Placental pericyte (primary cell): ENCODE measurements around the gene CDKN1B. TPM values are rescaled to one million over a fixed set of nuclear protein-coding genes. Genes with fewer than 3 reads are reported as not detected.

Source experiments
- small RNA-seq: library from RNA; depleted of rRNA; stranded (forward); fragments of <200 nt; gene quantifications from one replicate; pipeline ENCODE3, GENCODE V24; 2012; ENCODE audit warnings: low replicate concordance
- total RNA-seq: library from RNA; depleted of rRNA; stranded (reverse); fragments of >200 nt; gene quantifications from 2 replicates; pipeline ENCODE4 v1.2.3, GENCODE V29; 2012

The CDKN1B gene
- total RNA-seq: 29.9 and 38.7 TPM in 2 replicates

DNA sequence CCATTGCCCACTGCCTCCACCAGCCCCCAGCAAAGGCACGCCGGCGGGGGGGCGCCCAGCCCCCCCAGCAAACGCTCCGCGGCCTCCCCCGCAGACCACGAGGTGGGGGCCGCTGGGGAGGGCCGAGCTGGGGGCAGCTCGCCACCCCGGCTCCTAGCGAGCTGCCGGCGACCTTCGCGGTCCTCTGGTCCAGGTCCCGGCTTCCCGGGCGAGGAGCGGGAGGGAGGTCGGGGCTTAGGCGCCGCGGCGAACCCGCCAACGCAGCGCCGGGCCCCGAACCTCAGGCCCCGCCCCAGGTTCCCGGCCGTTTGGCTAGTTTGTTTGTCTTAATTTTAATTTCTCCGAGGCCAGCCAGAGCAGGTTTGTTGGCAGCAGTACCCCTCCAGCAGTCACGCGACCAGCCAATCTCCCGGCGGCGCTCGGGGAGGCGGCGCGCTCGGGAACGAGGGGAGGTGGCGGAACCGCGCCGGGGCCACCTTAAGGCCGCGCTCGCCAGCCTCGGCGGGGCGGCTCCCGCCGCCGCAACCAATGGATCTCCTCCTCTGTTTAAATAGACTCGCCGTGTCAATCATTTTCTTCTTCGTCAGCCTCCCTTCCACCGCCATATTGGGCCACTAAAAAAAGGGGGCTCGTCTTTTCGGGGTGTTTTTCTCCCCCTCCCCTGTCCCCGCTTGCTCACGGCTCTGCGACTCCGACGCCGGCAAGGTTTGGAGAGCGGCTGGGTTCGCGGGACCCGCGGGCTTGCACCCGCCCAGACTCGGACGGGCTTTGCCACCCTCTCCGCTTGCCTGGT lies at the start of gene CDKN1B:
Gene CDKN1B, plus strand, starts transcription at position 576 of the 793 bp plus-strand sequence. CDS start 472 bp downstream, outside the sequence.

Small RNAs within 50 kb of the gene (small RNA-seq; reads per million reads assigned to genes)
- gene MIR613: not detected

Other genes with a start within 250 kb of the CDKN1B start
- gene DUSP16, start 154.5 kb upstream of the CDKN1B start, total RNA-seq: 8.7 and 16.4 TPM in 2 replicates
- gene CREBL2, start 105.5 kb upstream of the CDKN1B start, total RNA-seq: 19.3 and 26.5 TPM in 2 replicates
- gene GPR19, start 21.2 kb upstream of the CDKN1B start, total RNA-seq: 0.14 TPM in 1 of 2 replicates, not detected in the other
- gene APOLD1, start 68.3 kb downstream of the CDKN1B start, total RNA-seq: 3.9 and 8.4 TPM in 2 replicates
- gene DDX47, start 96.0 kb downstream of the CDKN1B start, total RNA-seq: 60.6 and 94.2 TPM in 2 replicates
- gene GPRC5A, start 174.2 kb downstream of the CDKN1B start, total RNA-seq: 17.9 and 50.1 TPM in 2 replicates
- not detected in 2 replicates for gene GPRC5D, start 234.8 kb downstream of the CDKN1B start, total RNA-seq